Activated naive CD8-positive, alpha-beta T cell treated with anti-CD3 and anti-CD28 coated beads for 36 hours (primary cell): ENCODE measurements around the gene MAP3K5. TPM values are rescaled to one million over a fixed set of nuclear protein-coding genes. Genes with fewer than 3 reads are reported as not detected.
"Not testable (repeated sequence)": the region's sequence is repeated elsewhere in the genome, so short reads cannot be mapped to it uniquely, and the experiment has no call there.

ENCODE experiments used
- DNase-seq: peaks from one replicate; pipeline ENCODE4 v3.0.0; 2021
- H3K27ac Mint-ChIP-seq: one replicate; pipeline ENCODE4 v1.8.0; 2022; ENCODE audit warnings: mild to moderate bottlenecking, moderate library complexity, mixed read lengths
- H3K27me3 Mint-ChIP-seq: one replicate; pipeline ENCODE4 v1.8.0; 2022; ENCODE audit warnings: mild to moderate bottlenecking, mixed read lengths
- H3K36me3 Mint-ChIP-seq: one replicate; pipeline ENCODE4 v1.8.0; 2021; ENCODE audit warnings: mild to moderate bottlenecking, mixed read lengths
- H3K4me1 Mint-ChIP-seq: one replicate; pipeline ENCODE4 v1.8.0; 2021; ENCODE audit warnings: mixed read lengths
- H3K4me3 Mint-ChIP-seq: one replicate; pipeline ENCODE4 v1.8.0; 2022; ENCODE audit warnings: mild to moderate bottlenecking, moderate library complexity, mixed read lengths
- H3K9me3 Mint-ChIP-seq: one replicate; pipeline ENCODE4 v1.8.0; 2022; ENCODE audit warnings: mixed read lengths
- total RNA-seq, 2 experiments: library from RNA; stranded (reverse); gene quantifications; one replicate each; pipeline ENCODE4 v1.2.3, GENCODE V29; 2021

The MAP3K5 gene
- total RNA-seq, 2 experiments from 2014 or later: 3.5 to 3.9 TPM

DNA sequence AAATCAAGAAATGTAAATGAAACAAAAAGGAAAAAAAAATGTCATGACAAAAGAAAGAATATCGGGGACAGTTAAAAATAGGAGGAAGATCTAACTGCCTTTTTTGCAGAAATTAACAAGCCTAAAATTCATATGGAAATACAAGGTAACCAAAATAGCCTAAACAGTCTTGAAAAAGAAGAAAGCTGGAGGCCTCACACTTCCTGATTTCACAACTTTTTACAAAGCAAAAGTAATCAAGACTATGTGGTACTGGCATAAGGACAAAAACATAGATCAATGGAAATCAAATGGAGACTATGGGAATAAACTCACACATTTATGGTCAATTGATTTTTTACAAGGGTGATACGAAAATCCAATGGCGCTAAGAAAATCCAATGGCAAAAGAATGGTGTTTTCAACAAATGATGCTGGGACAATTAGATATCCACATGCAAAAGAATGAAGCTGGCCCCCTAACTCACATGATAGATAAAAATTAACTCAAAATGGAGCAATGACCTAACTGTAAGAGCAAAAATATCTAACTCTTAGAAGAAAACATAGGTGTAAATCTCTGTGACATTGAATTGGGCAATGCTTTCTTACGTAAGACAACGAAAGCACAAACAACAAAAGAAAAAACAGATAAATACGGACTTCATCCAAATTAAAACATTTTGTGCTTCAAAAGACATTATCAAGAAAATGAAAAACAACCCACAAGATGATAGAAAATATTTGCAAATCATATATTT, 24.5 kb downstream of the MAP3K5 start:
- Mint-ChIP-seq H3K4me3 (no peak overlapping the region), H3K36me3 (peaks cover 4% of the 10 kb centered on the region), H3K4me1 (peaks cover 39% of the 10 kb centered on the region), H3K9me3 (no peaks in the 10 kb centered on the region), H3K27me3 (peaks cover 3% of the 10 kb centered on the region), H3K27ac (no peak overlapping the region)
- DNase-seq: no peak

GRCh38 chr6:136767103-136767502, 25.2 kb downstream of the MAP3K5 start:
- Mint-ChIP-seq H3K27ac (peak overlapping the region; percentile 19), H3K9me3 (no peaks in the 10 kb centered on the region), H3K36me3 (peaks cover 4% of the 10 kb centered on the region), H3K4me3 (no peak overlapping the region), H3K4me1 (peaks cover 41% of the 10 kb centered on the region), H3K27me3 (peaks cover 3% of the 10 kb centered on the region)
- DNase-seq: no peak

GRCh38 chr6:136766274-136766673, 26.0 kb downstream of the MAP3K5 start:
- Mint-ChIP-seq H3K4me3 (no peak overlapping the region), H3K4me1 (peaks cover 49% of the 10 kb centered on the region), H3K27me3 (peaks cover 3% of the 10 kb centered on the region), H3K36me3 (peaks cover 4% of the 10 kb centered on the region), H3K27ac (no peak overlapping the region), H3K9me3 (no peaks in the 10 kb centered on the region)
- no peak for DNase-seq

DNA sequence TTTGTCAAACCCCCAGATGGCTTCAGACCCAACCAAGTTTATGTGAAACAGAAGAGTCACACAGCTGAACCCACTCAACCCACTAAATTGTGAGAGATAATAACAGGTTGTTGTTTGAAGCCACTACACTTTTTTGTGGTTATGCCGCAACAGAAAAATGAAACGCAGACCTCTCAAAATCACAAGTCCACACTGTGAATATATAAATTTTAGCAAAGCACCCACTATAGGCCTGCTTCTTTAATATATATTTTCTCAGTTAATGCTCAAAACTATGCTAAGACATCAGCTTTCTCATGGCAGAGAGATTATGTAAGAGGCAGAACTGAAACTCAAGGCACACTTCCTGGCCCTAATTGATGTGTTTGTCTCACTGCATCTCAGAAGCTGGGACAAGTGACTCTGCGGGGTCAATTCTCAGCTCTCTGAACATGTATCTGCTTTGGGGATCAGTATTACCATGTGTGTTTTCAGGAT, 27.7 kb downstream of the MAP3K5 start:
- no peak for DNase-seq
- Mint-ChIP-seq H3K36me3 (peaks cover 4% of the 10 kb centered on the region), H3K4me3 (no peak overlapping the region), H3K27ac (peak overlapping the region; percentile 32), H3K27me3 (peaks cover 2% of the 10 kb centered on the region), H3K4me1 (peaks cover 56% of the 10 kb centered on the region), H3K9me3 (no peaks in the 10 kb centered on the region)

- H3K4me3 Mint-ChIP-seq: no peak overlapping the region
- peaks cover 4% of the 10 kb centered on the region for H3K36me3 Mint-ChIP-seq
- H3K4me1 Mint-ChIP-seq: peaks cover 56% of the 10 kb centered on the region
Measured at GRCh38 chr6:136763716-136764516, 28.4 kb downstream of the MAP3K5 start.

DNA sequence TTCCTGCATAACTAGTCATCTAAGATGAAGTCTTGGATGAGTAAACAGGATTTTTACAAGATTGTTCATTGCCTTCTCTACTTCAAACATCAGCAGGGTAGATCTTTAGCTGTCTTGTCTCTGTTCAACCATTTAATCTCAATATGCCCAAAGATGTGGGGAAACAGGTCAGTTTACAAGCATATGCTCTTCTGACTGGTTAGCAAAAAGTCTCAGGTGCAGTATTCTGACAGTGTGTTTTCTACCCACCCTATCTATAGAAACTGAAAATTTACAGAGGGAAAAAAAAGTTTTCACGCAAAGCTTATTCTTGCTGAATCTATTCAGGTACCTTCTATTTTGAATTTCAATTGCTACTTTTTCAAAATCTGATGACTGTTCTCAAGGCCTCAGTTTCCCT, 29.0 kb downstream of the MAP3K5 start:
- Mint-ChIP-seq H3K27ac (no peak overlapping the region), H3K4me3 (no peak overlapping the region), H3K9me3 (no peaks in the 10 kb centered on the region), H3K27me3 (no peaks in the 10 kb centered on the region), H3K4me1 (peaks cover 56% of the 10 kb centered on the region), H3K36me3 (peaks cover 4% of the 10 kb centered on the region)
- DNase-seq: no peak

More at GRCh38 chr6:136763716-136764516, 28.4 kb downstream of the MAP3K5 start:
- no peak for DNase-seq
- no peaks in the 10 kb centered on the region for H3K9me3 Mint-ChIP-seq
- peak overlapping the region; percentile 32 for H3K27ac Mint-ChIP-seq
- H3K27me3 Mint-ChIP-seq: no peaks in the 10 kb centered on the region

GRCh38 chr6:136762022-136762975, 30.0 kb downstream of the MAP3K5 start:
- no peak for DNase-seq
- Mint-ChIP-seq H3K36me3 (peaks cover 4% of the 10 kb centered on the region), H3K4me1 (peaks cover 50% of the 10 kb centered on the region), H3K9me3 (no peaks in the 10 kb centered on the region), H3K27me3 (no peaks in the 10 kb centered on the region), H3K4me3 (no peak overlapping the region), H3K27ac (no peak overlapping the region)

- no peak overlapping the region for H3K4me3 Mint-ChIP-seq
- peaks cover 56% of the 10 kb centered on the region for H3K4me1 Mint-ChIP-seq
- no peak for DNase-seq
- no peaks in the 10 kb centered on the region for H3K9me3 Mint-ChIP-seq
- no peaks in the 10 kb centered on the region for H3K27me3 Mint-ChIP-seq
- no peak overlapping the region for H3K27ac Mint-ChIP-seq
- H3K36me3 Mint-ChIP-seq: peaks cover 4% of the 10 kb centered on the region
Measured at GRCh38 chr6:136761227-136761922, 30.9 kb downstream of the MAP3K5 start.

- peaks cover 55% of the 10 kb centered on the region for H3K4me1 Mint-ChIP-seq
- not testable (repeated sequence) for H3K9me3 Mint-ChIP-seq, H3K27me3 Mint-ChIP-seq, DNase-seq, H3K36me3 Mint-ChIP-seq, H3K4me3 Mint-ChIP-seq, H3K27ac Mint-ChIP-seq
Measured at GRCh38 chr6:136760781-136761180, 31.5 kb downstream of the MAP3K5 start.

- Mint-ChIP-seq H3K4me3 (no peak overlapping the region), H3K9me3 (no peaks in the 10 kb centered on the region), H3K36me3 (no peaks in the 10 kb centered on the region), H3K27me3 (no peaks in the 10 kb centered on the region), H3K4me1 (peaks cover 49% of the 10 kb centered on the region), H3K27ac (no peak overlapping the region)
- DNase-seq: no peak
Measured at GRCh38 chr6:136757150-136757549, 35.1 kb downstream of the MAP3K5 start.

GRCh38 chr6:136754820-136755219, 37.5 kb downstream of the MAP3K5 start:
- Mint-ChIP-seq H3K27ac (no peak overlapping the region), H3K27me3 (no peaks in the 10 kb centered on the region), H3K4me3 (no peak overlapping the region), H3K9me3 (no peaks in the 10 kb centered on the region), H3K4me1 (peaks cover 51% of the 10 kb centered on the region), H3K36me3 (no peaks in the 10 kb centered on the region)
- DNase-seq: no peak

DNA sequence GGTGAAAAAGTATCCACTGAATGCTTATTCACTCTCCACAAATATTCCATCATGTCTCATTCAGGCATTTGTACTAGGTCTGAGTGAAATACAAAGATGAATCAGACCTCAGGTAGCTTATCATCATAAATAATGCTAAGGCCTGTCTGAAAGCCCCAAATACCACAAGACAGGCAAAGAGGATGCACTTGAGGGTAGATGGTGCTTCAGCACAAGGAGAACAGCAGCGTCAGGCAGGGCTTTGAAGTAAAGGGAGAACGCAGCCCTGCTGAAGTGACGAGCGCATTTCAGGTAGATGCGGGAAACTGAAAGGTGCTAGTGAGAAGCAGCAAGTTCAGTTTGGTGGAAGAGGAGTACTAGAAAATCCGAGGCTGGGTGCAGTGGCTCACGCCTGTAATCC, 38.7 kb downstream of the MAP3K5 start:
- DNase-seq: peak; percentile 52
- Mint-ChIP-seq H3K4me1 (peaks cover 54% of the 10 kb centered on the region), H3K36me3 (no peaks in the 10 kb centered on the region), H3K4me3 (no peak overlapping the region), H3K27ac (peak overlapping the region; percentile 7), H3K27me3 (no peaks in the 10 kb centered on the region), H3K9me3 (no peaks in the 10 kb centered on the region)

GRCh38 chr6:136752554-136752953, 39.7 kb downstream of the MAP3K5 start:
- Mint-ChIP-seq H3K9me3 (no peaks in the 10 kb centered on the region), H3K27ac (no peak overlapping the region), H3K4me3 (no peak overlapping the region), H3K36me3 (no peaks in the 10 kb centered on the region), H3K4me1 (peaks cover 54% of the 10 kb centered on the region), H3K27me3 (no peaks in the 10 kb centered on the region)
- no peak for DNase-seq

DNA sequence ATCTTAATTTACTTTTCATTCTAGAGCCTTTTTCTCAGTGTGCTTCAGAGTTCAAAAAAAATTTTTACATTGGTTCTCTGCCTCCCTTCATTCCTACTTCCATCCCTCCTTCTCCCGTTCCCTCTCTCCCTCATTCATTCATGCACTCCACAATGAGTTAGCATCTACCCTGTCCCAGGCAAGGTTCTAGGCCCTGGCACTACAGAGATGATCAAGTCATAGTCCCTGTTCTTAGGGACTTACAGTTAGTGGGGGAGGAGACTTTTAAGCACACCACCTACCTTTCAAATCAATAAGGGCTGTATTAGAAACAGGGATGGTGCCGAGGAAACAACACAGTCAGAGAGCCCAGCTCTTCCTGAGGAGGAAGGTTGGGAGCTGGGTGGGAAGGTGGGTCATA, 40.3 kb downstream of the MAP3K5 start:
- H3K36me3 Mint-ChIP-seq: no peaks in the 10 kb centered on the region
- peaks cover 51% of the 10 kb centered on the region for H3K4me1 Mint-ChIP-seq
- DNase-seq: no peak
- H3K27ac Mint-ChIP-seq: peak overlapping the region; percentile 67
- H3K4me3 Mint-ChIP-seq: peak overlapping the region; percentile 55
- no peaks in the 10 kb centered on the region for H3K27me3 Mint-ChIP-seq
- H3K9me3 Mint-ChIP-seq: no peaks in the 10 kb centered on the region
